ENCODE data around the gene ROPN1B. TPM values are rescaled to one million over a fixed set of nuclear protein-coding genes. Genes with fewer than 3 reads are reported as not detected.

Gene ROPN1B
- total RNA-seq, 1 experiment from 2014 or later, result not detected

- Histone ChIP-seq H3K36me3 (ENCODE audit: insufficient read depth, low read length, poor library complexity, severe bottlenecking) (no peaks in the 10 kb centered on the region), H3K4me1 (ENCODE audit: insufficient read depth, low read length, poor library complexity, severe bottlenecking) (peaks cover 4% of the 10 kb centered on the region), H3K4me3 (ENCODE audit: low read depth, low read length, poor library complexity, severe bottlenecking) (no peak overlapping the region), H3K27me3 (replicated peaks; ENCODE audit: insufficient read depth, low read depth, low read length, poor library complexity) (no peaks in the 10 kb centered on the region), H3K9me3 (ENCODE audit: low read depth, low read length, poor library complexity, severe bottlenecking) (peaks cover 18% of the 10 kb centered on the region), H3K27ac (ENCODE audit: low read depth, low read length, poor library complexity, severe bottlenecking) (no peak overlapping the region)
- ChIA-PET CTCF (no interaction called here), POLR2A (ENCODE audit: low non-redundant PET) (no interaction called here)
- intact Hi-C loops (cut with micrococcal nuclease; ENCODE audit: unreplicated experiment), result no loop called here
- no peak for TF ChIP-seq CTCF (conservative IDR thresholded peaks at IDR 0.05; ENCODE audit: low read depth, low read length)
- TF ChIP-seq EZH2 (IDR thresholded peaks at IDR 0.05; ENCODE audit: borderline replicate concordance, low read depth, low read length, poor library complexity, severe bottlenecking), result no peak
- no peak for DNase-seq (ENCODE audit: low spot score)
- no TSS peak for BruUV-seq (replicated peaks)
Observed at GRCh38 chr3:126026277-126026751, 57.3 kb downstream of the ROPN1B start.

GRCh38 chr3:126026761-126027160 lies 57.8 kb downstream of the ROPN1B start:
- ChIA-PET POLR2A (ENCODE audit: low non-redundant PET) (no interaction called here), CTCF (no interaction called here)
- Histone ChIP-seq H3K9me3 (ENCODE audit: low read depth, low read length, poor library complexity, severe bottlenecking) (peaks cover 18% of the 10 kb centered on the region), H3K27ac (ENCODE audit: low read depth, low read length, poor library complexity, severe bottlenecking) (no peak overlapping the region), H3K4me3 (ENCODE audit: low read depth, low read length, poor library complexity, severe bottlenecking) (no peak overlapping the region), H3K36me3 (ENCODE audit: insufficient read depth, low read length, poor library complexity, severe bottlenecking) (no peaks in the 10 kb centered on the region), H3K4me1 (ENCODE audit: insufficient read depth, low read length, poor library complexity, severe bottlenecking) (peaks cover 4% of the 10 kb centered on the region), H3K27me3 (replicated peaks; ENCODE audit: insufficient read depth, low read depth, low read length, poor library complexity) (no peaks in the 10 kb centered on the region)
- no peak for DNase-seq (ENCODE audit: low spot score)
- intact Hi-C loops (cut with micrococcal nuclease; ENCODE audit: unreplicated experiment), result no loop called here
- no TSS peak for BruUV-seq (replicated peaks)
- TF ChIP-seq EZH2 (IDR thresholded peaks at IDR 0.05; ENCODE audit: borderline replicate concordance, low read depth, low read length, poor library complexity, severe bottlenecking) (no peak), CTCF (conservative IDR thresholded peaks at IDR 0.05; ENCODE audit: low read depth, low read length) (no peak)

- no peak overlapping the region for H3K4me3 ChIP-seq (ENCODE audit: low read depth, low read length, poor library complexity, severe bottlenecking)
- intact Hi-C loops (cut with micrococcal nuclease; ENCODE audit: unreplicated experiment), result no loop called here
- TF ChIP-seq CTCF (conservative IDR thresholded peaks at IDR 0.05; ENCODE audit: low read depth, low read length), result no peak
- no peak for TF ChIP-seq EZH2 (IDR thresholded peaks at IDR 0.05; ENCODE audit: borderline replicate concordance, low read depth, low read length, poor library complexity, severe bottlenecking)
- DNase-seq (ENCODE audit: low spot score), result no peak
- H3K4me1 ChIP-seq (ENCODE audit: insufficient read depth, low read length, poor library complexity, severe bottlenecking), result peaks cover 4% of the 10 kb centered on the region
- H3K27me3 ChIP-seq (replicated peaks; ENCODE audit: insufficient read depth, low read depth, low read length, poor library complexity), result no peaks in the 10 kb centered on the region
- ChIA-PET POLR2A (ENCODE audit: low non-redundant PET) (no interaction called here), CTCF (no interaction called here)
- peaks cover 18% of the 10 kb centered on the region for H3K9me3 ChIP-seq (ENCODE audit: low read depth, low read length, poor library complexity, severe bottlenecking)
- no TSS peak for BruUV-seq (replicated peaks)
- H3K27ac ChIP-seq (ENCODE audit: low read depth, low read length, poor library complexity, severe bottlenecking), result no peak overlapping the region
- H3K36me3 ChIP-seq (ENCODE audit: insufficient read depth, low read length, poor library complexity, severe bottlenecking), result no peaks in the 10 kb centered on the region
Observed at GRCh38 chr3:126028096-126028495, 59.1 kb downstream of the ROPN1B start.
